ENCODE results near the gene VPS37B.

The VPS37B gene

DNA sequence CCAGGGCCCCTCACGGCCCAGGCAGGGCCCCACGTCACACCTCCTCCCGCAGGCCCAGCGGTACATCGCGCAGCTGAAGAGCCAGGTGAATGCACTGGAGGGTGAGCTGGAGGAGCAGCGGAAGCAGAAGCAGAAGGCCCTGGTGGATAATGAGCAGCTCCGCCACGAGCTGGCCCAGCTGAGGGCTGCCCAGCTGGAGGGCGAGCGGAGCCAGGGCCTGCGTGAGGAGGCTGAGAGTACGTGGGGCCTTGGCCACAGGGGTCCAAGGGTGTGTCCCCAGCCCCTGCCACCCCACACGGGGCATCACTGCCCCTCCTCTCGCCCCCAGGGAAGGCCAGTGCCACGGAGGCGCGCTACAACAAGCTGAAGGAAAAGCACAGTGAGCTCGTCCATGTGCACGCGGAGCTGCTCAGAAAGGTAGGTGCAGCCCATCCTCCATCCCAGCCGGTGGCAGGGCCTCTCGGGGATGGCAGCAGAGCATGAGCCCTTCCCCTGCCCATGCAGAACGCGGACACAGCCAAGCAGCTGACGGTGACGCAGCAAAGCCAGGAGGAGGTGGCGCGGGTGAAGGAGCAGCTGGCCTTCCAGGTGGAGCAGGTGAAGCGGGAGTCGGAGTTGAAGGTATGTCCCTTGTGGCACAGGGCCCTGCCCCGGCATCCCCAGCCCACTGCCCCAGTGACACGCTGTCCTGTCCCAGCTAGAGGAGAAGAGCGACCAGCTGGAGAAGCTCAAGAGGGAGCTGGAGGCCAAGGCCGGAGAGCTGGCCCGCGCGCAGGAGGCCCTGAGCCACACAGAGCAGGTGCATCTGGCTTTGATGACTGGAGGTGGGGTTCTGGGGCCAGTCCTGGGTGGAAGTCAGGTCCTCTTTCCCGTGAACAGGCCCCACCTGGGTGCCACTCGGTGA lies 39.7 kb downstream of the VPS37B start:
- no peak overlapping the region for H3K4me3 ChIP-seq (ENCODE audit: control insufficient read depth, low read depth, low read length)
- TF ChIP-seq CTCF (conservative IDR thresholded peaks at IDR 0.05; ENCODE audit: control insufficient read depth, insufficient read depth, low read depth, low read length): no peak
- no peak for DNase-seq (ENCODE audit: low read depth)

DNA sequence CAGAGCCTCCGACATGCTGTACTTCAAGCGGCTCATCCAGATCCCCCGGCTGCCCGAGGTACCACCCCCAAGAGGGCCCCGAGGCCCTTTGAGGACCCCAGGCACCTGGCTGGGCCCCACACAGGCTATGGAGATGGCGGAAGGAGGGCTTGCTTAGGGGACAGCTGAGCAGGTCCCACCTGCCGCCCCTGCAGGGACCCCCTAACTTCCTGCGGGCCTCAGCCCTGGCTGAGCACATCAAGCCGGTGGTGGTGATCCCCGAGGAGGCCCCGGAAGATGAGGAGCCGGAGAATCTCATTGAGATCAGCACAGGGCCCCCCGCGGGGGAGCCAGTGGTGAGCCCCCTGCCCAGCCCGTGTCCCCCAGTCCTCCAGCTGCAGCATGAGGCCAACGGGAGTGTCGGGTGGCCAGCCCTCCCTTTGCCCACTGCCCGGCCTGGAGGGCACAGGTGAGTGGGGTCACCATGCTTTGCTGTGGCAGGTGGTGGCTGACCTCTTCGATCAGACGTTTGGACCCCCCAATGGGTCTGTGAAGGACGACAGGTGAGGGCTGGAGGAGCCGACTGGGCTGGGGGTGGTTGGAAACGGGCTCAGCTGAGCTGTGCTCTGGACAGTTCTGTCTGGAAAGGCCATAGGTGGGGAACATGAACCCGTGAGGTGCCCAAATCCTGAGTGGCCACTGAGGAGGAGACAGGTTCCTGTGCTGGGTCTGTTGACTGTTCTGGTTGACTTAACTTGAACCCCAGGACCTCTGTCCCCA lies 40.7 kb downstream of the VPS37B start:
- H3K4me3 ChIP-seq (ENCODE audit: control insufficient read depth, low read depth, low read length): no peak overlapping the region
- no peak for TF ChIP-seq CTCF (conservative IDR thresholded peaks at IDR 0.05; ENCODE audit: control insufficient read depth, insufficient read depth, low read depth, low read length)
- no peak for DNase-seq (ENCODE audit: low read depth)

- TF ChIP-seq CTCF (conservative IDR thresholded peaks at IDR 0.05; ENCODE audit: control insufficient read depth, insufficient read depth, low read depth, low read length): no peak
- no peak for DNase-seq (ENCODE audit: low read depth)
These were observed 41.4 kb downstream of the VPS37B start for GRCh38 chr12:122854554-122854953.

DNA sequence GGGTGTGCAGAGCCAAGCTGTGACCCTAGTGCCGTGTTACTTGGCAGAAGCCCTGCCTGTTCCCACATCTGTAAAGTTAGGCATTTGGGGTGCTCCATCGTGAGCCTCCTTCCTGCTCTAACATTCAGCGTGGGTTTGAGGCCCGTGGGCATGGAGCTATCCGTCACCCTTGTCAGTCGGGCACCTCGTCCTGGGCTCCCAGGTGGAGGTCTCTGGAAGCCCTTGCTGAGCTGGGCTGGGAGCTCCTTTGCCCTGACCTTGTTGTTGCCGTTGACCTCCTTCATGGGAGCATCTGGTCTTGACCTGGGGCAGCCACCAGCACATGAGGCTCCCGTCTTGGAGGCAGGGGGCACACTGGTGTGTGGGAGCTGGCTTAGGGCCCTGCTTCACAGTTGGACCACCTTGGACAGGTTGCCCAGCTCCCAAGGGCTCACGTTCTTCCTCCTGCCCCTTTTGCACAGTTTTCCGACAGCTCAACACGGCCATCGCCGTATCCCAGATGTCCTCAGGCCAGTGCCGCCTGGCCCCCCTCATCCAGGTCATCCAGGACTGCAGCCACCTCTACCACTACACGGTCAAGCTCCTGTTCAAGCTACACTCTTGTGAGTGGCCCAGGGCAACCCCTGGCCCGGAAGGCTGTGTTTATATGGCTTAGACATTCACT lies 42.2 kb downstream of the VPS37B start:
- DNase-seq (ENCODE audit: low read depth): no peak
- no peak for TF ChIP-seq CTCF (conservative IDR thresholded peaks at IDR 0.05; ENCODE audit: control insufficient read depth, insufficient read depth, low read depth, low read length)
- H3K4me3 ChIP-seq (ENCODE audit: control insufficient read depth, low read depth, low read length): no peak overlapping the region

More at GRCh38 chr12:122854554-122854953, 41.4 kb downstream of the VPS37B start:
- no peak overlapping the region for H3K4me3 ChIP-seq (ENCODE audit: control insufficient read depth, low read depth, low read length)

- DNase-seq (ENCODE audit: low read depth): peak; percentile 31
- no peak overlapping the region for H3K4me3 ChIP-seq (ENCODE audit: control insufficient read depth, low read depth, low read length)
- TF ChIP-seq CTCF (conservative IDR thresholded peaks at IDR 0.05; ENCODE audit: control insufficient read depth, insufficient read depth, low read depth, low read length): no peak
These were observed 43.3 kb downstream of the VPS37B start for GRCh38 chr12:122852336-122853275.
